Mucosa of rectum (tissue), 2 donors: ENCODE data around the gene CRAT.
"Not testable (repeated sequence)": the region's sequence is repeated elsewhere in the genome, so short reads cannot be mapped to it uniquely, and the experiment has no call there.

ENCODE experiments used
- H3K27ac ChIP-seq, 2 donors: one replicate each; pipeline ENCODE4 v1.7.0; 2013; ENCODE audit warnings: inconsistent platforms in 2 of 2, low read depth in 2 of 2, low read length in 2 of 2
- H3K27me3 ChIP-seq, 2 donors: one replicate each; pipeline ENCODE4 v1.7.0; 2013; ENCODE audit warnings: low read length in 2 of 2; ENCODE audit not compliant: control insufficient read depth in 2 of 2, insufficient read depth in 2 of 2
- H3K36me3 ChIP-seq, 2 donors: one replicate each; pipeline ENCODE4 v1.7.0; 2013; ENCODE audit warnings: low read length in 2 of 2; ENCODE audit not compliant: control insufficient read depth in 2 of 2, insufficient read depth in 2 of 2
- H3K4me1 ChIP-seq, 2 donors: one replicate each; pipeline ENCODE4 v1.7.0; 2013; ENCODE audit warnings: low read length in 2 of 2, mild to moderate bottlenecking in 1 of 2; ENCODE audit not compliant: control insufficient read depth in 2 of 2, insufficient read depth in 2 of 2
- H3K4me3 ChIP-seq, 2 donors: one replicate each; pipeline ENCODE4 v1.7.0; 2013; ENCODE audit warnings: low read length in 2 of 2
- H3K9ac ChIP-seq, 2 donors: one replicate each; pipeline ENCODE4 v1.7.0; 2013; ENCODE audit warnings: low read length in 2 of 2, low read depth in 1 of 2, mild to moderate bottlenecking in 1 of 2
- H3K9me3 ChIP-seq, 2 donors: one replicate each; pipeline ENCODE4 v1.7.0; 2013; ENCODE audit warnings: low read length in 2 of 2; ENCODE audit not compliant: control insufficient read depth in 2 of 2
- donor health status: healthy.
- donor health status: Normal muscosa, but diverticular disease.

The CRAT gene

GRCh38 chr9:129138476-129139232 is 28.1 kb upstream of the CRAT start:
- peak overlapping the region; percentile 99 for H3K27ac ChIP-seq
- H3K4me1 ChIP-seq, result peaks cover 40 to 46% of the 10 kb centered on the region in 2 donors
- peak overlapping the region in 1 of 2 donors; percentile 10 for H3K4me3 ChIP-seq
- peaks cover 17 to 34% of the 10 kb centered on the region in 2 donors for H3K36me3 ChIP-seq
- H3K9me3 ChIP-seq, result no peaks in the 10 kb centered on the region
- H3K9ac ChIP-seq, result peak overlapping the region in 1 of 2 donors; percentile 86
- no peaks in the 10 kb centered on the region for H3K27me3 ChIP-seq

GRCh38 chr9:129138144-129138462 is 27.5 kb upstream of the CRAT start:
- peak overlapping the region in 1 of 2 donors; percentile 15 for H3K9ac ChIP-seq
- peak overlapping the region; percentile 99 for H3K27ac ChIP-seq
- no peaks in the 10 kb centered on the region for H3K9me3 ChIP-seq
- peaks cover 17 to 39% of the 10 kb centered on the region in 2 donors for H3K36me3 ChIP-seq
- no peaks in the 10 kb centered on the region for H3K27me3 ChIP-seq
- H3K4me3 ChIP-seq, result no peak overlapping the region
- H3K4me1 ChIP-seq, result peaks cover 37 to 41% of the 10 kb centered on the region in 2 donors

GRCh38 chr9:129137292-129138143 is 26.9 kb upstream of the CRAT start:
- Histone ChIP-seq H3K4me3 (no peak overlapping the region), H3K27ac (peak overlapping the region; percentile 99), H3K9me3 (no peaks in the 10 kb centered on the region), H3K36me3 (peaks cover 20 to 39% of the 10 kb centered on the region in 2 donors), H3K4me1 (peaks cover 31 to 36% of the 10 kb centered on the region in 2 donors), H3K27me3 (no peaks in the 10 kb centered on the region), H3K9ac (peak overlapping the region in 1 of 2 donors; percentile 0)

DNA sequence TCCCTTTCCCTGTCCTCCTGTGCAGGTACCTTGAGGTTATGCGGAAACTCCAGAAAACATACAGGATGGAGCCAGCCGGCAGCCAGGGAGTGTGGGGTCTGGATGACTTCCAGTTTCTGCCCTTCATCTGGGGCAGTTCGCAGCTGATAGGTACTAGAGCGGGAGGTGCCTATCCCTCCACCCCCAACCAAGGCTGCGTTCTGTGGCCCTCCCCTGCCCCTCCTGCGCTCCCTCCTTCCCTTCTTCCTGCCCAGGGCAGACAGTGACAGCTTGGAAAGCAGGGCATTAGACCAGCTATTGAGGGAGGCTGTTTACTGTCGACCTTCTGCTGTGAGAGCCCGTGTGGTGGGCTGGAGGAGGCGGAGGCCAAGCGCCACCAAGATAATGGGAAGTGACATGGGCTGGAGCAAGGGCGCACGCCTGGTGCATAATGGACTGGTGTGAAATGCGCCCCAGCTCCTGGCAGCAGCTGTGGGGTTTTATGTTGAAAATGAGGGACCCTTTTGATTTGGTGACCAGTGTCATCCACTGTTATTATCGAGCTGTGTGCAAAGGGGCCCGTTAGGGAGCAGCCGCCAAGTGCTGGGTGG is 25.9 kb upstream of the CRAT start:
- H3K4me3 ChIP-seq, result no peak overlapping the region
- H3K9ac ChIP-seq, result no peak overlapping the region
- no peaks in the 10 kb centered on the region for H3K9me3 ChIP-seq
- no peaks in the 10 kb centered on the region for H3K27me3 ChIP-seq
- peaks cover 22 to 27% of the 10 kb centered on the region in 2 donors for H3K4me1 ChIP-seq
- H3K27ac ChIP-seq, result no peak overlapping the region
- H3K36me3 ChIP-seq, result peaks cover 20 to 40% of the 10 kb centered on the region in 2 donors

DNA sequence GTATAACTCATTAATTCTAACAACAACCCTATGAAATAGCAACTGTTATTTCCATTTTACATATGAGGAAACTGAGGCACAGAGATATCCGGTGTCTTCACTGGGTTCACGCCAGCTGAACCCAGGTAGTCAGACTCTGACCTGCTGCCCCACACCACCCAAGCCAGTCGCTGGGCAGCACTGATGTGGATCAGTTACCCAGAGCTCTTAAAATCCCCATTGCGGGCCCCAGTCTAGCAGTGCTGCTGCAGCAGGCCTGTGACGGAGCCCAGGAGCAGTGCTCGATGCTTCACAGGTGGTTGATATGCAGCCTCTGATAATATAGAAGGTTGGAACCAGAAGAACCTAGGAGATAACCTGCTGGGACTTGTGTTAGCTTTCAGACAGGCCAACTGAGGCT is 24.9 kb upstream of the CRAT start:
- Histone ChIP-seq H3K36me3 (peaks cover 20 to 50% of the 10 kb centered on the region in 2 donors), H3K27me3 (no peaks in the 10 kb centered on the region), H3K27ac (no peak overlapping the region), H3K4me1 (peaks cover 13 to 17% of the 10 kb centered on the region in 2 donors), H3K4me3 (no peak overlapping the region), H3K9me3 (no peaks in the 10 kb centered on the region), H3K9ac (no peak overlapping the region)

GRCh38 chr9:129133082-129133481 is 22.5 kb upstream of the CRAT start:
- Histone ChIP-seq H3K27ac (no peak overlapping the region), H3K4me1 (peaks cover 0 to 2% of the 10 kb centered on the region in 2 donors), H3K27me3 (no peaks in the 10 kb centered on the region), H3K9me3 (no peaks in the 10 kb centered on the region), H3K4me3 (no peak overlapping the region), H3K9ac (no peak overlapping the region), H3K36me3 (peaks cover 27 to 57% of the 10 kb centered on the region in 2 donors)

DNA sequence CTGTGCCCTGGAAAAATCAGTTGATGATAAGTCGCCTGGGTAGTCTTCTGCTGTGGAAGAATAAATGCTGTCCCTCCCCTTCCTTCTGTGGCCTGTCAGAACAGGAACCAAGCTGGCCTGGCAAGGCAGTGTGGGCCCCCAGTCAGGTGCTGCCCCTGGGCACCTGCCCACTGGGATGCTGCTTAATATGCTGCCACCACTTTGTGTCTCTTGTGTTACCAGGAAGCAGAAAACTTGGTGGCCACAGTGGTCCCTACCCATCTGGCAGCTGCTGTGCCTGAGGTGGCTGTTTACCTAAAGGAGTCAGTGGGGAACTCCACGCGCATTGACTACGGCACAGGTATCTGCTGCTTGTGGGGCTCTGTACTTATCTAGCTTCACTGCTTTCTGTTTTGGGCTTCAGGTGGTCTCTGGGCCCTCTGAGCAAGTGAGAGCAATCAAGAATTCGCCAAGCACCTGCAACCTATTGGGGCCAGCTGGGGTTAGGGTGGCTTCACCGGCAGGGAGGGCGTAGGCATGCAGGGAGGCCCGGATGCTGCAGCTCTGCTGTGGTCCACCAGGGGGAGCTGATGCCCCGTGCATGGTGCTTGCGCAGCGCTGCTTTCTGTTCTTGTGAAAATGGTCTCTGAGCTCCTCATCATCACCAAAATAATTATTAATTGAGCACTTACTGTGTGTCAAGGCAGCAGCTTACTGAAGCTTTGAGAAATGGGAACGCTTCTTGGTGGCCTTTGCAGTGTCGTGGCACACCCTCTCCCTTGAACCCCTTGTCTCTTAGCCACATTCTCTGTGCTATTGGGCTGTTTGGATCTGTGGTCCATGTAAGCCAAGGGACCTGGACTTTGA is 20.9 kb upstream of the CRAT start:
- H3K9ac ChIP-seq, result peak overlapping the region in 1 of 2 donors; percentile 31
- H3K36me3 ChIP-seq, result peaks cover 25 to 50% of the 10 kb centered on the region in 2 donors
- H3K27ac ChIP-seq, result no peak overlapping the region

GRCh38 chr9:129130791-129131190 is 20.2 kb upstream of the CRAT start:
- Histone ChIP-seq H3K9ac (no peak overlapping the region), H3K36me3 (peaks cover 22 to 46% of the 10 kb centered on the region in 2 donors), H3K4me1 (no peaks in the 10 kb centered on the region), H3K9me3 (no peaks in the 10 kb centered on the region), H3K27ac (no peak overlapping the region), H3K4me3 (no peak overlapping the region), H3K27me3 (no peaks in the 10 kb centered on the region)

More for the DNA sequence above, 20.9 kb upstream of the CRAT start:
- Histone ChIP-seq H3K4me1 (no peaks in the 10 kb centered on the region), H3K27me3 (no peaks in the 10 kb centered on the region), H3K9me3 (no peaks in the 10 kb centered on the region), H3K4me3 (no peak overlapping the region)

- peaks cover 19 to 42% of the 10 kb centered on the region in 2 donors for H3K36me3 ChIP-seq
- not testable (repeated sequence) for H3K4me3 ChIP-seq, H3K4me1 ChIP-seq, H3K9me3 ChIP-seq, H3K27ac ChIP-seq, H3K27me3 ChIP-seq, H3K9ac ChIP-seq
Observed at GRCh38 chr9:129130271-129130670, 19.7 kb upstream of the CRAT start.
